ENCODE measurements around the gene GPR37L1. TPM values are rescaled to one million over a fixed set of nuclear protein-coding genes. Genes with fewer than 3 reads are reported as not detected.

GPR37L1 gene
- total RNA-seq, 1 donor from 2014 or later, result not detected

- intact Hi-C loops (cut with micrococcal nuclease), result no loop called here
- ChIA-PET POLR2A (no interaction called here), CTCF (no interaction called here)
- Mint-ChIP-seq H3K4me1 (no peaks in the 10 kb centered on the region), H3K36me3 (ENCODE audit: low read depth) (no peaks in the 10 kb centered on the region), H3K27me3 (peaks cover 4% of the 10 kb centered on the region), H3K9me3 (no peaks in the 10 kb centered on the region), H3K4me3 (no peak overlapping the region), H3K27ac (no peak overlapping the region)
- no peak for TF ChIP-seq CTCF (IDR thresholded peaks at IDR 0.05)
- DNase-seq (no peak), ATAC-seq (ENCODE audit: low read depth) (no peak)
These were observed 18.6 kb upstream of the GPR37L1 start for GRCh38 chr1:202104073-202104472.

- Mint-ChIP-seq H3K27me3 (peaks cover 4% of the 10 kb centered on the region), H3K4me3 (no peak overlapping the region), H3K27ac (no peak overlapping the region), H3K4me1 (no peaks in the 10 kb centered on the region), H3K36me3 (ENCODE audit: low read depth) (no peaks in the 10 kb centered on the region), H3K9me3 (no peaks in the 10 kb centered on the region)
- no peak for TF ChIP-seq CTCF (IDR thresholded peaks at IDR 0.05)
- ChIA-PET POLR2A (no interaction called here), CTCF (no interaction called here)
- no peak for ATAC-seq (ENCODE audit: low read depth)
- intact Hi-C loops (cut with micrococcal nuclease), result no loop called here
- no peak for DNase-seq
These were observed 17.0 kb upstream of the GPR37L1 start for GRCh38 chr1:202105571-202106339.

GRCh38 chr1:202106340-202107254, 16.1 kb upstream of the GPR37L1 start:
- POLR2A ChIA-PET, result no interaction called here
- TF ChIP-seq CTCF (IDR thresholded peaks at IDR 0.05), result no peak
- no peak overlapping the region for H3K4me3 Mint-ChIP-seq
- DNase-seq (no peak), ATAC-seq (ENCODE audit: low read depth) (no peak)
- peaks cover 4% of the 10 kb centered on the region for H3K27me3 Mint-ChIP-seq
- H3K36me3 Mint-ChIP-seq (ENCODE audit: low read depth), result no peaks in the 10 kb centered on the region
- intact Hi-C loops (cut with micrococcal nuclease), result no loop called here
- no peak overlapping the region for H3K27ac Mint-ChIP-seq
- CTCF ChIA-PET, result interaction anchor here (0.6 kb wide), 1 partner anchor 385 kb away, joined by 3 read pairs; no protein-coding TSS in a partner anchor
- H3K9me3 Mint-ChIP-seq, result no peaks in the 10 kb centered on the region
- H3K4me1 Mint-ChIP-seq, result no peaks in the 10 kb centered on the region

GRCh38 chr1:202107321-202107761, 15.4 kb upstream of the GPR37L1 start:
- H3K27me3 Mint-ChIP-seq, result peaks cover 4% of the 10 kb centered on the region
- ChIA-PET CTCF (interaction anchor here (0.6 kb wide), 1 partner anchor 384 kb away, joined by 3 read pairs; no protein-coding TSS in a partner anchor), POLR2A (no interaction called here)
- no peaks in the 10 kb centered on the region for H3K9me3 Mint-ChIP-seq
- no peak overlapping the region for H3K27ac Mint-ChIP-seq
- no peaks in the 10 kb centered on the region for H3K4me1 Mint-ChIP-seq
- no peak for TF ChIP-seq CTCF (IDR thresholded peaks at IDR 0.05)
- no peak overlapping the region for H3K4me3 Mint-ChIP-seq
- DNase-seq, result no peak
- ATAC-seq (ENCODE audit: low read depth), result no peak
- H3K36me3 Mint-ChIP-seq (ENCODE audit: low read depth), result no peaks in the 10 kb centered on the region
- intact Hi-C loops (cut with micrococcal nuclease), result no loop called here

Data from activated B cell treated with CpG ODN at 0.5 μM for 24 hours (primary cell).